ENCODE data around the gene EHMT1. TPM values are rescaled to one million over a fixed set of nuclear protein-coding genes. Genes with fewer than 3 reads are reported as not detected.

The EHMT1 gene
- total RNA-seq, 6 experiments from 2014 or later: 41.0 to 116 (median 46.9) TPM

DNA sequence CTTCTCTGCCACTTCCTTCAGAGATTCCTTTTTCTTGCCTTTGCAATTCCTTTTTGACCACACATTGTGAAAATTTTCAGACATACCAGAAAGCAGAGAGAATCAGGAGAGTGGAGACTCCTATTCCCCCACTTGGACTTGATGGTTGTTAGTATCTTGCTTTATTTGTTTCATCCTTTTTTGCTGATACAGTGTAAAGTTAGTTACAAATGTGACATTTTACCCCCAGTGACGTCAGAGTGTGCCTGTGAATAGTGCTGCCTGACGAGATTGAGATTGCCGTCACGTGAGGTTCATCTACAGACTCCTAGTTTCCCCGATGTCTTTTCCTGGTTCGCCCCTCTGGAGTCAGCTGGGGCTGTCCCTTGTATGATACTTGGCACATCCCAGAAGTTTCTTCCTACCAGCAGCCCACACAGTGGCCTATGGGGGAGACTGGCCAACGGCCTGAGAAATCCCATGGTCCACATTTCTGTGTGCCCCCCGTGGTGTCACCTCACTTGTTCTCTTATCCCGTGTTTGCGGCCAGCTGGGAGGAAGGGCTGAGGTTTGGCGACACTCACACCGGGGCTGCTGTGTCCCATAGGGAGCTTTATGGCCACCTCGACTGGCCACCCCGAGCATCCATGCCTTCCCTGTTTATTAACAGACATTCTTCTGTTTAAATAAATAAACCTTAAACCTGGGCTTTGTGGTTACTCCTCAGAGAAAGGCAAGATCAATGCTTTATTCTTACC lies 210.6 kb downstream of the EHMT1 start:
- no peak overlapping the region for H3K27ac Mint-ChIP-seq
- no peaks in the 10 kb centered on the region for H3K4me1 Mint-ChIP-seq (ENCODE audit: low read depth)
- H3K27me3 Mint-ChIP-seq (ENCODE audit: insufficient read depth): peaks cover 2% of the 10 kb centered on the region; the same call in 1 of the 2 replicates
- no peak for DNase-seq
- TF ChIP-seq, protein P1, sequence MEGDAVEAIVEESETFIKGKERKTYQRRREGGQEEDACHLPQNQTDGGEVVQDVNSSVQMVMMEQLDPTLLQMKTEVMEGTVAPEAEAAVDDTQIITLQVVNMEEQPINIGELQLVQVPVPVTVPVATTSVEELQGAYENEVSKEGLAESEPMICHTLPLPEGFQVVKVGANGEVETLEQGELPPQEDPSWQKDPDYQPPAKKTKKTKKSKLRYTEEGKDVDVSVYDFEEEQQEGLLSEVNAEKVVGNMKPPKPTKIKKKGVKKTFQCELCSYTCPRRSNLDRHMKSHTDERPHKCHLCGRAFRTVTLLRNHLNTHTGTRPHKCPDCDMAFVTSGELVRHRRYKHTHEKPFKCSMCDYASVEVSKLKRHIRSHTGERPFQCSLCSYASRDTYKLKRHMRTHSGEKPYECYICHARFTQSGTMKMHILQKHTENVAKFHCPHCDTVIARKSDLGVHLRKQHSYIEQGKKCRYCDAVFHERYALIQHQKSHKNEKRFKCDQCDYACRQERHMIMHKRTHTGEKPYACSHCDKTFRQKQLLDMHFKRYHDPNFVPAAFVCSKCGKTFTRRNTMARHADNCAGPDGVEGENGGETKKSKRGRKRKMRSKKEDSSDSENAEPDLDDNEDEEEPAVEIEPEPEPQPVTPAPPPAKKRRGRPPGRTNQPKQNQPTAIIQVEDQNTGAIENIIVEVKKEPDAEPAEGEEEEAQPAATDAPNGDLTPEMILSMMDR (IDR thresholded peaks at IDR 0.05): no peak
- H3K9me3 Mint-ChIP-seq: peaks cover 8% of the 10 kb centered on the region
- no peak overlapping the region for H3K4me3 Mint-ChIP-seq
- H3K36me3 Mint-ChIP-seq (ENCODE audit: low read depth): peaks cover 52% of the 10 kb centered on the region

DNA sequence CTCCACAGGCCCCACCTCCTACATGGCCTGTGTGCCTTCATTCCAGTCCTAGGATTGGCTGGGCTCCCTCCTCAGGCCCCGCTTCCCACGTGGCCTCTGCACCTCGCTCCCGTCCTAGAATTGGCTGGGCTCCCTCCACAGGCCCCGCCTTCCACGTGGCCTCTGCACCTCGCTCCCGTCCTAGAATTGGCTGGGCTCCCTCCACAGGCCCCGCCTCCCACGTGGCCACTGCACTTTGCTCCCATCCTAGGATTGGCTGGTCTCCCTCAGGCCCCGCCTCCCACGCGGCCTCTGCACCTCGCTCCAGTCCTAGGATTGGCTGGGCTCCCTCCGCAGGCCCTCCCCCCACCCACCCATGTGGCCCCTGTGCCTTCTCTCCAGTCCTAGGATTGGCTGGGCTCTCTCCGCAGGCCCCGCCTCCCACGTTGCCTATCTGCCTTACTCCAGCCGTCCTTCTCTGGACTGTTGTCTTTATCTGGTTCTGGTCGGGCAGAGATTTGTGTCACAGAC lies 213.4 kb downstream of the EHMT1 start:
- Mint-ChIP-seq H3K36me3 (ENCODE audit: low read depth) (peaks cover 24% of the 10 kb centered on the region), H3K27me3 (ENCODE audit: insufficient read depth) (no peaks in the 10 kb centered on the region), H3K27ac (no peak overlapping the region)

DNA sequence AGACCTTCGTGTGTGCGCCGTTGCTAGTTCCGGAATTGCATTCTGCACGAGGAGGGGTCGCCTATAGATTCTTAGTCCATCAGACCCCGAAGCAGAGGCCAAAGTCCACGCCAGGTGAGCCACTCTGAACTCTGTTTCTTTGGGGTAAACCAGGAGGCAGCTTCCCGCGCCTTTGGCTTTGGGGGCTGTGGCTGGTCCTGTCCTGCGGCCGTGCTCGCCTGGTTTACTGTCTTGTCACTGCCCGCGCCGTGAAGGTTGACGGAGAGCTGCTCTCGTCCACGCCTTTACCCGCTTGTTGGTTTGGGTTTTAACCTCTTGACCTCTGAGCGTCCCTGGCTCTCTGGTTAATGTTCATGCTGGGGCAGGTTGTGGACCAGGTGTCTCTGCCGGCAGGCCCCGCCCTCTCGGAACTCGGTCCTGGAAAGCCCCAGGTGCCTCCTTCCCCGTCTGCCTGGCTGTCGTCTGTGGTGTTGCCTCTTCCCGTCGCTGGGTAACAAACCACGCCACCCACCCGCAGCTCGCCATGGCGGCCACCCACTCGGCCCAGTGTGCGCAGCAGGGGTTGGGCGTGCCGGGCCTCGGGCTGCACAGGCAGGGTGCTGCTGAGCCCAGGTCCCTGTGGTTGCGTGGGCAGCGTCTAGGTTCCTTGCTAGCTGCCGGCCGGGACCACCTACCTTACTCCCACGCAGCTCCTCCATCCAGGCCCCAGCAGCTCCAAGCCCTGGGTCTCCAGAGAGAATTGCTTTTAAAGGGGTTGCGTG lies 214.2 kb downstream of the EHMT1 start:
- no peaks in the 10 kb centered on the region for H3K9me3 Mint-ChIP-seq
- peaks cover 23% of the 10 kb centered on the region for H3K36me3 Mint-ChIP-seq (ENCODE audit: low read depth)
- H3K27ac Mint-ChIP-seq: no peak overlapping the region
- H3K4me3 Mint-ChIP-seq: no peak overlapping the region
- no peaks in the 10 kb centered on the region for H3K4me1 Mint-ChIP-seq (ENCODE audit: low read depth)
- no peak for DNase-seq
- no peaks in the 10 kb centered on the region for H3K27me3 Mint-ChIP-seq (ENCODE audit: insufficient read depth)
- TF ChIP-seq, protein P1 (IDR thresholded peaks at IDR 0.05): no peak

More for the DNA sequence above, 213.4 kb downstream of the EHMT1 start:
- DNase-seq: no peak
- Mint-ChIP-seq H3K4me1 (ENCODE audit: low read depth) (no peaks in the 10 kb centered on the region), H3K9me3 (no peaks in the 10 kb centered on the region), H3K4me3 (no peak overlapping the region)
- TF ChIP-seq, protein P1 (IDR thresholded peaks at IDR 0.05): no peak

DNA sequence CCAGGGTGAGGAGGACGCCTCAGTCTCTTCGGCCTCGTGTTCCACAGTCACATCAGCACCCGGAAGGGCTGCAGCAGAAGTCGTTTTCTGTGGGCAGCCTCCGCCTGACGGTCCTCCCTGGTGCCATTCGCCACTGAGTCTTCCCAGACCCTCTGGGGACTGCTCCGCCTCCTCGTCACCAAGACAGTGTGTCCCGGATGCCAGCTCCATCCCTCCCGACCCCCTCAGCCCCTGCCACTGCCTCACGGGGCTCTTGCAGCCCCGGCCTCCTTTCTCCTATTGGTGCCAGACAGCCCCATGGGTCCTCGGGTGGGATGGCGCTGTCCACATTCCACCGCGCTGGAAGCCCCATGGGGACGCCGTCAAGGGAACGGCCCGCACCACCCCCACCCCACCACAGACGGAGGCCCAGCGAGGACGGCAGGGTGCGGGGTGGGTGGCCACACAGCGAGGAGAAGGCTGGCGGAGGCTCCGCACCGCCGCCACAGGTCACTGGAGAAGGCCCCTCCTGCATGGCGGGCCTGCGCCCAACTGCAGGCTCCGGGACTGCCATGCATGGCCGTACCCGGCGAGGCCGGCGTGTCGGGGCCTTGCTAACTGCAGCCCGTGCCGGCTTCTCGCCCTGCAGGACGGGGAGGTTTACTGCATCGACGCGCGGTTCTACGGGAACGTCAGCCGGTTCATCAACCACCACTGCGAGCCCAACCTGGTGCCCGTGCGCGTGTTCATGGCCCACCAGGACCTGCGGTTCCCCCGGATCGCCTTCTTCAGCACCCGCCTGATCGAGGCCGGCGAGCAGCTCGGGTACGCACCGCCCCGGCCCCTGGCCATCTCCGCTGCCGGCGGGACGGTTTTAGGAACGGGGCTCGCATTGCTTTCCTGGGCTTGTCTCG lies 215.2 kb downstream of the EHMT1 start:
- H3K9me3 Mint-ChIP-seq: peaks cover 6% of the 10 kb centered on the region; the same call in 1 of the 2 replicates
- no peak for DNase-seq
- TF ChIP-seq, protein P1 (IDR thresholded peaks at IDR 0.05): no peak
- H3K4me3 Mint-ChIP-seq: no peak overlapping the region
- H3K36me3 Mint-ChIP-seq (ENCODE audit: low read depth): peaks cover 28% of the 10 kb centered on the region
- no peak overlapping the region for H3K27ac Mint-ChIP-seq
- no peaks in the 10 kb centered on the region for H3K27me3 Mint-ChIP-seq (ENCODE audit: insufficient read depth)
- no peaks in the 10 kb centered on the region for H3K4me1 Mint-ChIP-seq (ENCODE audit: low read depth)

Measured in HFFc6 (cell line).